ENCODE data around the gene PNRC1. TPM values are rescaled to one million over a fixed set of nuclear protein-coding genes. Genes with fewer than 3 reads are reported as not detected.
"Not testable (repeated sequence)": the region's sequence is repeated elsewhere in the genome, so short reads cannot be mapped to it uniquely, and the experiment has no call there.

Gene PNRC1
- polyA plus RNA-seq (2011; rRNA removed) = 21.0 and 22.6 TPM in 2 replicates
- 29.9 and 44.4 TPM in 2 replicates for polyA minus RNA-seq (2011; rRNA and poly(A)+ RNA removed)

DNA sequence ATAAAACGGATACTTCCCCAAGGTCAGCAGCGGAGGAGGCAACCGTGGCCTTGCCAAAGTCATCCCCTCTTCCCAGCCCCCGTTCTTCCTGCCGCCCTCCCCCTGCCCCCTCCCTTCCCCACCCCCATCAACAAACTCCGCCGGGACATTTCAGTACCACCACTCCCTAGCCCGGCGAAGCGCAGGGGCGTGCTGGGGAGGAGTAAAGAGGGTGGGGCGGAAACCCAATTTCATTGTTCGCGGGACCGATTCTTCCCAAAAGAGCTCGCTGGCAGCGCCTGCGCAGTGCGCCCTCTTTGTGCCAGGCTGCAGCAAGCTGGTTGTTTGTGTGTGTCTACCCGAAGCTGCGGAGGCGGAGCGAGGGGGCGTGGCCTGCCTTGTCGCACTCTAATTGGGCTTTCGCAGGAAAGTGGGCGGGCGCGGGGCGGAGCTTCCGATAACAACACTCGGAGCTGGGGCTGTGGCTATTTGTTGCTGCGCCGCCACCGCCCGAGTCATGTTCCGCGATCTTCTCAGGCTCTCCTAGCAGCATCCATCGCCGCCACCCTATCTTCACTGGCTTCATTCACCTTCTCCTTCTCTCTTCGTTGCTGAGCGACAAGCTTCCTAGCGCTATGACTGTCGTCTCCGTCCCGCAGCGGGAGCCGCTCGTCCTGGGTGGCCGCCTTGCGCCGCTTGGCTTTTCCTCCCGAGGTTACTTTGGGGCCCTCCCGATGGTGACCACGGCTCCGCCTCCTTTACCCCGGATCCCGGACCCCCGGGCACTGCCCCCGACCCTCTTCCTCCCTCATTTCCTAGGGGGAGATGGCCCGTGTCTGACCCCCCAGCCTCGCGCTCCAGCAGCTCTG is at the start of gene PNRC1:
PNRC1 (plus strand) TSS at position 471 of the 848 bp plus-strand sequence; CDS start at position 615, 144 bp downstream.
- ChIA-PET POLR2A (interaction anchor here (0.6 to 2.4 kb wide), 18 partner anchors 11 to 272 kb away, joined by 3 to 21 read pairs (median 5); partner anchors contain the start of genes PM20D2, RNGTT and UBE2J1), CTCF (interaction anchor here (0.6 to 5.2 kb wide), 6 partner anchors 44 to 163 kb away, joined by 4 to 36 read pairs (median 4); no protein-coding TSS in a partner anchor)
- DNase-seq (ENCODE audit: low read depth, low spot score) = peak; percentile 99
- TF ChIP-seq, protein P1, sequence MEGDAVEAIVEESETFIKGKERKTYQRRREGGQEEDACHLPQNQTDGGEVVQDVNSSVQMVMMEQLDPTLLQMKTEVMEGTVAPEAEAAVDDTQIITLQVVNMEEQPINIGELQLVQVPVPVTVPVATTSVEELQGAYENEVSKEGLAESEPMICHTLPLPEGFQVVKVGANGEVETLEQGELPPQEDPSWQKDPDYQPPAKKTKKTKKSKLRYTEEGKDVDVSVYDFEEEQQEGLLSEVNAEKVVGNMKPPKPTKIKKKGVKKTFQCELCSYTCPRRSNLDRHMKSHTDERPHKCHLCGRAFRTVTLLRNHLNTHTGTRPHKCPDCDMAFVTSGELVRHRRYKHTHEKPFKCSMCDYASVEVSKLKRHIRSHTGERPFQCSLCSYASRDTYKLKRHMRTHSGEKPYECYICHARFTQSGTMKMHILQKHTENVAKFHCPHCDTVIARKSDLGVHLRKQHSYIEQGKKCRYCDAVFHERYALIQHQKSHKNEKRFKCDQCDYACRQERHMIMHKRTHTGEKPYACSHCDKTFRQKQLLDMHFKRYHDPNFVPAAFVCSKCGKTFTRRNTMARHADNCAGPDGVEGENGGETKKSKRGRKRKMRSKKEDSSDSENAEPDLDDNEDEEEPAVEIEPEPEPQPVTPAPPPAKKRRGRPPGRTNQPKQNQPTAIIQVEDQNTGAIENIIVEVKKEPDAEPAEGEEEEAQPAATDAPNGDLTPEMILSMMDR (IDR thresholded peaks at IDR 0.05; ENCODE audit: low read depth, low read length) = no peak
- Histone ChIP-seq H3K4me3 (ENCODE audit: low read depth, low read length) (peak within 1 kb of the TSS; percentile 99), H3K27ac (ENCODE audit: low read depth, low read length) (peak within 1 kb of the TSS; percentile 98), H3K27me3 (ENCODE audit: control insufficient read depth, insufficient read depth, low read length) (peaks cover 3% of the 10 kb centered on the region), H3K9me3 (ENCODE audit: control insufficient read depth, insufficient read depth, low read length) (no peaks in the 10 kb centered on the region; the same call in 1 of the 2 replicates)

DNA sequence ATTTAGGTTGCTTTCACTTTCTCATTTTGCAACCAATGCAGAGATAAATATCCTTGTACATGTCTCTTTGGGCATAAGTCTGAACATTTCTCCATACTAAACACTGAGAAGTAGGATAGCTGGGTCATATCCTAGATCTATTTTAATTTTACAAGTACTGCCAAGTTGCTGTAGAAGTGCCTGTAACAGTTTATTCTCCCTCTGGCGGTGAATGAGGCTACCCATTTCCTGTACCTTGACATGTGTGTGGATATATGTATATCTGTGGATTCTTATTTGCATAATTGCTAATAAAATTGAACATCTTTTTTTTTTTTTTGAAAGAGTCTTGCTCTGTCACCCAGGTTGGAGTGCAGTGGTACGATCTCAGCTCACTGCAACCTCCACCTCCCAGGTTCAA is 48.0 kb upstream of the PNRC1 start:
- Histone ChIP-seq H3K4me3 (ENCODE audit: low read depth, low read length) (no peak overlapping the region), H3K9me3 (ENCODE audit: control insufficient read depth, insufficient read depth, low read length) (peaks cover 5% of the 10 kb centered on the region; the same call in 1 of the 2 replicates), H3K27ac (ENCODE audit: low read depth, low read length) (no peak overlapping the region), H3K27me3 (ENCODE audit: control insufficient read depth, insufficient read depth, low read length) (peaks cover 6% of the 10 kb centered on the region)
- ChIA-PET CTCF (interaction anchor here (0.6 kb wide), 1 partner anchor 434 kb away, joined by 4 read pairs; no protein-coding TSS in a partner anchor), POLR2A (no interaction called here)
- DNase-seq (ENCODE audit: low read depth, low spot score) = no peak
- TF ChIP-seq, protein P1 (IDR thresholded peaks at IDR 0.05; ENCODE audit: low read depth, low read length) = peak; percentile 27

DNA sequence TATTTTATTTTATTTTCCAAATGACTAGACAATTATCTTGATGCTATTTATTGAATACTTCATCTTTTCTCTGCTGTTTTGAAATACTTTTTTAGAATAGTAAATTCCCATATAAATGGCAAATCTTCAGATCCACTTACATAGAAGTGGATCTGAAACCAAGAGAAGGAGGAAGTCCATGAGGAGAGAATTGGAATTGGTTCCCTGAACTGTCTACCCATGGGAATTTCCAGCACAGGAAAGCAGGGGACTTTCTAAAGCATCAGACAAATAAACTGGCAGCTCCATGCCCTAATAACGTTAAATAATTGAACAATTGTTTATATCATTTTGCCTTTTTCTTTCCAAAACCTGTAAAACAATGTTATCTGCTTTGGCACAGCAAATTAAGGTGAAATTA is 47.1 kb upstream of the PNRC1 start:
- TF ChIP-seq, protein P1 (IDR thresholded peaks at IDR 0.05; ENCODE audit: low read depth, low read length) = no peak
- no peak for DNase-seq (ENCODE audit: low read depth, low spot score)
- no peak overlapping the region for H3K4me3 ChIP-seq (ENCODE audit: low read depth, low read length)
- H3K27me3 ChIP-seq (ENCODE audit: control insufficient read depth, insufficient read depth, low read length) = peaks cover 6% of the 10 kb centered on the region
- ChIA-PET CTCF (interaction anchor here (0.6 kb wide), 1 partner anchor 433 kb away, joined by 4 read pairs; no protein-coding TSS in a partner anchor), POLR2A (no interaction called here)
- no peak overlapping the region for H3K27ac ChIP-seq (ENCODE audit: low read depth, low read length)
- peaks cover 5% of the 10 kb centered on the region; the same call in 1 of the 2 replicates for H3K9me3 ChIP-seq (ENCODE audit: control insufficient read depth, insufficient read depth, low read length)

DNA sequence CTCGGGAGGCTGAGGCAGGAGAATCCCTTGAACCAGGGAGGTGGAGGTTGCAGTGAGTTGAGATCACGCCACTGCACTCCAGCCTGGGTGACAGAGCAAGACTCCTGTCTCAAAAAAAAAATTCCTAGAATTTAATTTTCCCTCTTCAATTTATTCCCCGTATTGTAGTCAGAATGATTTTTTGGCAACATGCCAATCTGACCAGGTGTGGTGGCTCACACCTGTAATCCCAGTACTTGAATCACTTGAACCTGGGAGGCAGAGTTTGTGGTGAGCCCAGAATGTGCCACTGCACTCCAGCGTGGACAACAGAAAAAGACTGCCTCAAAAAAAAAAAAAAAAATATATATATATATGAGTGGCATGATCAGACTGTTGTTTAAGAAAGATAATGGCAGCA is 46.4 kb upstream of the PNRC1 start:
- POLR2A ChIA-PET = interaction anchor here (2.4 kb wide), 1 partner anchor 46 kb away, joined by 21 read pairs; the partner anchor contains the start of gene PNRC1
- H3K27ac ChIP-seq (ENCODE audit: low read depth, low read length); CTCF ChIA-PET: not testable (repeated sequence)

DNA sequence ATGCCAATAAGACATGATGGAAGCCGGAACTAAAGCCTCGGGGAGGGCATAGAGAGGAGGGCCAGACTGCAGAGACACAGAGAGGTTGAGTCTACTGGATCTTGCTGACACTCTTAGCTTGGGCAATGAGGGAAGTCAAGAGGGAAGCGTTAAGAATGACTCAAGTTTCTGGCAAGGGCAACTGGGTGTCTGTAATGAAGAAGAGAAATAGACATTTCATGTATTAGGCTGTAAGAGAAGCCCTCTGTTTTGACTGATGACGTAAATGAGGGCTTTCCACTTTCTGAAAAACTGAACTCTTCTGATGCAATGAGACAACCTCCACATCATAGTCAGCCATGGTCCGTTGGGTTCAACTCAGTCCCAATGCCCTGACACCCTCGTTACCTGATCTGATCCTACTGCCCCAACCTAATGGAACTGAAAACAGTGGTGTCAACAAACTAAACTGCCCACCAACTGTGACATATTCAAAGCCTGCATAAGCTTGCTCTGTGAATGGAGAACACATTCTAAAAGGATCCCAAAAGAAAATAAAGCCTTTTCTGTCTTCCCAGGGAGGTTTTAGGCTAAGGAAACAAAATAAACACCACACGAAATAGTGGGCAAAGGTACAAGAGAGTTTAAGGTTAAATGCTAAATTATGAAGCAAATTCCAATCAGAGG is 45.8 kb upstream of the PNRC1 start:
- TF ChIP-seq, protein P1 (IDR thresholded peaks at IDR 0.05; ENCODE audit: low read depth, low read length) = no peak
- Histone ChIP-seq H3K27ac (ENCODE audit: low read depth, low read length) (peak overlapping the region; percentile 95), H3K4me3 (ENCODE audit: low read depth, low read length) (peak overlapping the region; percentile 8; the same call in 1 of the 2 replicates), H3K27me3 (ENCODE audit: control insufficient read depth, insufficient read depth, low read length) (peaks cover under 1% of the 10 kb centered on the region), H3K9me3 (ENCODE audit: control insufficient read depth, insufficient read depth, low read length) (peaks cover 5% of the 10 kb centered on the region; the same call in 1 of the 2 replicates)
- ChIA-PET CTCF (no interaction called here), POLR2A (interaction anchor here (2.4 kb wide), 1 partner anchor 45 kb away, joined by 21 read pairs; the partner anchor contains the start of gene PNRC1)
- DNase-seq (ENCODE audit: low read depth, low spot score) = no peak

More for the DNA sequence above, 46.4 kb upstream of the PNRC1 start:
- DNase-seq (ENCODE audit: low read depth, low spot score); H3K27me3 ChIP-seq (ENCODE audit: control insufficient read depth, insufficient read depth, low read length); H3K4me3 ChIP-seq (ENCODE audit: low read depth, low read length); H3K9me3 ChIP-seq (ENCODE audit: control insufficient read depth, insufficient read depth, low read length): not testable (repeated sequence)

Measured in AG04450 (cell line).